ENCODE results near the gene SERPINA9. TPM values are rescaled to one million over a fixed set of nuclear protein-coding genes. Genes with fewer than 3 reads are reported as not detected.

The SERPINA9 gene, protein sequence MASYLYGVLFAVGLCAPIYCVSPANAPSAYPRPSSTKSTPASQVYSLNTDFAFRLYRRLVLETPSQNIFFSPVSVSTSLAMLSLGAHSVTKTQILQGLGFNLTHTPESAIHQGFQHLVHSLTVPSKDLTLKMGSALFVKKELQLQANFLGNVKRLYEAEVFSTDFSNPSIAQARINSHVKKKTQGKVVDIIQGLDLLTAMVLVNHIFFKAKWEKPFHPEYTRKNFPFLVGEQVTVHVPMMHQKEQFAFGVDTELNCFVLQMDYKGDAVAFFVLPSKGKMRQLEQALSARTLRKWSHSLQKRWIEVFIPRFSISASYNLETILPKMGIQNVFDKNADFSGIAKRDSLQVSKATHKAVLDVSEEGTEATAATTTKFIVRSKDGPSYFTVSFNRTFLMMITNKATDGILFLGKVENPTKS
- not detected in 2 replicates for total RNA-seq

GRCh38 chr14:94476023-94476422 lies at the start of gene SERPINA9:
Gene SERPINA9 (minus strand): TSS chr14:94476197. CDS start chr14:94469840, 6,357 bp downstream.

GRCh38 chr14:94509356-94509755 lies 33.4 kb upstream of the SERPINA9 start, which contains the start of gene SERPINA12:
Gene SERPINA12 (minus strand): TSS chr14:94509469. CDS start chr14:94498397, 11,072 bp downstream.

Other genes starting within 250 kb of the SERPINA9 start
- gene SERPINA10, start 182.9 kb downstream of the SERPINA9 start, total RNA-seq: not detected in 2 replicates
- not detected in 2 replicates for gene SERPINA6, start 152.9 kb downstream of the SERPINA9 start, total RNA-seq
- gene SERPINA2, start 109.5 kb downstream of the SERPINA9 start, total RNA-seq: not detected in 2 replicates
- 0.16 and 0.26 TPM in 2 replicates for gene SERPINA1, start 87.6 kb downstream of the SERPINA9 start, total RNA-seq
- not detected in 2 replicates for gene SERPINA11, start 23.4 kb downstream of the SERPINA9 start, total RNA-seq
- gene SERPINA12, start 33.3 kb upstream of the SERPINA9 start, total RNA-seq: not detected in 2 replicates
- not detected in 2 replicates for gene SERPINA4, start 85.2 kb upstream of the SERPINA9 start, total RNA-seq
- gene SERPINA5, start 105.2 kb upstream of the SERPINA9 start, total RNA-seq: under 0.01 and 0.09 TPM in 2 replicates
- 0.32 and 8.7 TPM in 2 replicates for gene SERPINA3, start 136.2 kb upstream of the SERPINA9 start, total RNA-seq

All from bronchial smooth muscle cell (primary cell).